OCI-LY1 (cell line): ENCODE results near the gene MPP4.

Experiments
- H2AFZ ChIP-seq: fragments of 200-600 bp; sonication (generic), shearing (Covaris generic); 2 replicates; pipeline ENCODE4 v1.6.0; 2014; ENCODE audit warnings: antibody characterized with exemption, mild to moderate bottlenecking, low read length
- H3F3A ChIP-seq: fragments of 200-600 bp; sonication (generic), shearing (Covaris generic); 2 replicates; pipeline ENCODE4 v1.6.0; 2014; ENCODE audit warnings: mild to moderate bottlenecking, antibody characterized with exemption, low read length, moderate library complexity; ENCODE audit not compliant: insufficient read depth
- H3K27ac ChIP-seq: fragments of 200-600 bp; sonication (generic); 2 replicates; pipeline ENCODE4 v1.5.1; 2014; ENCODE audit warnings: low read length, mixed run types, mild to moderate bottlenecking, low read depth; ENCODE audit not compliant: poor library complexity, severe bottlenecking
- H3K27me3 ChIP-seq: fragments of 200-600 bp; sonication (generic); 2 replicates; pipeline ENCODE4 v1.6.0; 2014; ENCODE audit warnings: antibody characterized with exemption, mild to moderate bottlenecking, low read length, moderate library complexity; ENCODE audit not compliant: insufficient read depth
- H3K36me3 ChIP-seq: fragments of 200-600 bp; sonication (generic); 2 replicates; pipeline ENCODE4 v1.6.1; 2014; ENCODE audit warnings: mild to moderate bottlenecking, antibody characterized with exemption, low read length, moderate library complexity, mixed read lengths; ENCODE audit not compliant: insufficient read depth
- H3K4me1 ChIP-seq: fragments of 200-600 bp; sonication (generic); 2 replicates; pipeline ENCODE4 v1.5.1; 2014; ENCODE audit warnings: mild to moderate bottlenecking, low read length, moderate library complexity; ENCODE audit not compliant: insufficient read depth, severe bottlenecking
- H3K4me2 ChIP-seq: fragments of 200-600 bp; sonication (generic), shearing (Covaris generic); 2 replicates; pipeline ENCODE4 v1.6.1; 2014; ENCODE audit warnings: low read length
- H3K4me3 ChIP-seq: fragments of 200-600 bp; sonication (generic); 2 replicates; pipeline ENCODE4 v1.5.1; 2014; ENCODE audit warnings: low read length, low read depth, mild to moderate bottlenecking, mixed read lengths; ENCODE audit not compliant: poor library complexity, severe bottlenecking
- H3K79me2 ChIP-seq: fragments of 200-600 bp; shearing (Covaris generic); 2 replicates; pipeline ENCODE4 v1.6.1; 2016; ENCODE audit warnings: mixed run types, low read length, mixed read lengths; ENCODE audit not compliant: insufficient read depth
- H3K9ac ChIP-seq: fragments of 200-600 bp; sonication (generic), shearing (Covaris generic); 2 replicates; pipeline ENCODE4 v1.6.1; 2014; ENCODE audit warnings: mild to moderate bottlenecking, low read length, mixed read lengths
- H3K9me2 ChIP-seq: fragments of 200-600 bp; sonication (generic), shearing (Covaris generic); 2 replicates; pipeline ENCODE4 v1.6.1; 2014; ENCODE audit warnings: low read depth, mild to moderate bottlenecking, low read length, mixed read lengths
- H3K9me3 ChIP-seq: fragments of 200-600 bp; shearing (Covaris generic); 2 replicates; pipeline ENCODE4 v1.6.1; 2014; ENCODE audit warnings: low read length, mixed read lengths
- H4K20me1 ChIP-seq: fragments of 200-600 bp; sonication (generic), shearing (Covaris generic); 2 replicates; pipeline ENCODE4 v1.6.0; 2016; ENCODE audit warnings: mild to moderate bottlenecking, low read length; ENCODE audit not compliant: insufficient read depth
- EZH2 ChIP-seq: fragments of 200-600 bp; sonication (generic), shearing (Covaris generic); IDR thresholded peaks from 2 replicates; pipeline ENCODE4 v1.8.0; 2017; ENCODE audit warnings: borderline replicate concordance, mixed run types, mild to moderate bottlenecking, antibody characterized with exemption, low read length, moderate library complexity, mixed read lengths
- TF ChIP-seq, protein P1 (sequence below): fragments of 200-600 bp; sonication (generic), shearing (Covaris generic); IDR thresholded peaks from 2 replicates; pipeline ENCODE4 v1.5.1; 2017; ENCODE audit warnings: mild to moderate bottlenecking, antibody characterized with exemption, low read length, moderate library complexity, mixed read lengths

The MPP4 gene

DNA sequence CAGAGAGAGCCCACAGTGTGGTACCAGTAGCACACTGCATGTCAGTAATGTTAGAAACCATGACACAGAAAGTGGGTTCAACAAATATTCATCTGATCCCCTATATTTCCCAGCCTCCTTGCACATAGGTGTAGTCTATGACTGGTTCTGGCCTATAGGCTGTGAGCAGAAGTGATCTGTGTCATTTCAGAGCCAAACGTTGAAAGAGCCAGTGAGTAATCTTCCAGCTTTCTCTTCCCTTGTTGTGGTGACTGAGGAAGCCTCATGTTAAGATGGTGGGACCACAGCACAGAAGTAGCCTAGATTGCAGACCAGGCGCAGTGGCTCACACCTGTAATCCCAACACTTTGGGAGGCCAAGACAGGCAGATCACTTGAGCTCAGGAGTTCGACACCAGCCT lies 59.2 kb downstream of the MPP4 start:
- Histone ChIP-seq H3K9me2 (no peaks in the 10 kb centered on the region), H3K36me3 (no peaks in the 10 kb centered on the region), H3F3A (no peaks in the 10 kb centered on the region), H3K79me2 (no peaks in the 10 kb centered on the region), H4K20me1 (no peaks in the 10 kb centered on the region), H3K4me3 (no peak overlapping the region), H3K9ac (no peak overlapping the region), H3K27me3 (no peaks in the 10 kb centered on the region), H3K27ac (no peak overlapping the region), H3K4me1 (peaks cover 14% of the 10 kb centered on the region), H3K4me2 (no peak overlapping the region), H3K9me3 (no peaks in the 10 kb centered on the region), H2AFZ (no peak overlapping the region)
- TF ChIP-seq EZH2: no peak
- TF ChIP-seq, protein P1, sequence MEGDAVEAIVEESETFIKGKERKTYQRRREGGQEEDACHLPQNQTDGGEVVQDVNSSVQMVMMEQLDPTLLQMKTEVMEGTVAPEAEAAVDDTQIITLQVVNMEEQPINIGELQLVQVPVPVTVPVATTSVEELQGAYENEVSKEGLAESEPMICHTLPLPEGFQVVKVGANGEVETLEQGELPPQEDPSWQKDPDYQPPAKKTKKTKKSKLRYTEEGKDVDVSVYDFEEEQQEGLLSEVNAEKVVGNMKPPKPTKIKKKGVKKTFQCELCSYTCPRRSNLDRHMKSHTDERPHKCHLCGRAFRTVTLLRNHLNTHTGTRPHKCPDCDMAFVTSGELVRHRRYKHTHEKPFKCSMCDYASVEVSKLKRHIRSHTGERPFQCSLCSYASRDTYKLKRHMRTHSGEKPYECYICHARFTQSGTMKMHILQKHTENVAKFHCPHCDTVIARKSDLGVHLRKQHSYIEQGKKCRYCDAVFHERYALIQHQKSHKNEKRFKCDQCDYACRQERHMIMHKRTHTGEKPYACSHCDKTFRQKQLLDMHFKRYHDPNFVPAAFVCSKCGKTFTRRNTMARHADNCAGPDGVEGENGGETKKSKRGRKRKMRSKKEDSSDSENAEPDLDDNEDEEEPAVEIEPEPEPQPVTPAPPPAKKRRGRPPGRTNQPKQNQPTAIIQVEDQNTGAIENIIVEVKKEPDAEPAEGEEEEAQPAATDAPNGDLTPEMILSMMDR: no peak

DNA sequence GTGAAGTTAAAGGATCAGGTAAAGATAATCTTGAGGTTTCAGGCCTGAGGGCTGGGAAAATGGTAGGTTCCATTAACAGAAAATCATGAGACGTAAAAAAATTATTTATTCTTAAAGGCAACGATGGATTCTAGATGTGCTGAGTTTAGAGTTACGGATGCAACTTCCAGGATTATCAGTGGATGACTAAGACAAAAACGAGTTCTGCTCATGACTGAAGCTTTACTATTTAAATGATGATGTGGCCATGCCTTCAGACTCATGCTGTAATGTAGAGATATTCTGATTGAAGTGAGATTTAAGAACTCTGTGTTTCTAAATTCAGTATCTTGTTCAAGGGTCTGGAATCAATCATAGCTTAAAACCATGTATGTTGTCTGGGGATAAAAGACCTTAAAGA lies 60.1 kb downstream of the MPP4 start:
- no peaks in the 10 kb centered on the region for H3F3A ChIP-seq
- H3K4me3 ChIP-seq: no peak overlapping the region
- no peak for TF ChIP-seq EZH2
- TF ChIP-seq, protein P1: no peak
- no peaks in the 10 kb centered on the region for H3K9me3 ChIP-seq
- H4K20me1 ChIP-seq: no peaks in the 10 kb centered on the region
- no peak overlapping the region for H3K4me2 ChIP-seq
- H3K9ac ChIP-seq: no peak overlapping the region
- H3K79me2 ChIP-seq: no peaks in the 10 kb centered on the region
- H3K4me1 ChIP-seq: peaks cover 9% of the 10 kb centered on the region
- no peak overlapping the region for H3K27ac ChIP-seq
- H2AFZ ChIP-seq: no peak overlapping the region
- no peaks in the 10 kb centered on the region for H3K36me3 ChIP-seq
- H3K27me3 ChIP-seq: no peaks in the 10 kb centered on the region
- H3K9me2 ChIP-seq: no peaks in the 10 kb centered on the region

DNA sequence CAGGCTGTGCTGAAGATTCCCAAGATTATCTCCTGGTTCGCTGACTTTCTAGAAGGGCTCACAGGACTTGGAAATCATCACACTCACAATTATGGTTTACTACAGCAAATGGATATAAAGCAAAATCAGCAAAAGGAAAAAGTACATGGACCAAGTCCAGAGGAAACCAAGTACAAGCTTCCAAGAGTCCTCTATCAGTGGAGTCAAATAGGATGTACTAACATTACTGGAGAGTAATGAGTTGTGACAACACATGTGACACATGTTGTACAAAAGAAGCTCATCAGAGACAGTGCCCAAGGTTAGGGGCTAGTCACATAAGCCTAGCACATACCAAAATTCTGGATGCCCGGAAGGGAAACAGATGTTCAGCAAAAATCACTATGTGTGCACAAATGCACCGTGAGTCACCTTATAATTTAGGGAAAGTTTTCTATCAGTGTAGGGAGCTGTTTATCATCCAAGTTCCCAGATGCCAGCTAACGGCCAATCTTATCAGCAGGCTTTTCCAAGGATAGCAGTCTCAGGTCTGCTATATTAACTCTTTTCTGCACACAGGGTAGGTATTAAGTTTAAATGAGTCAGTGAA lies 64.7 kb downstream of the MPP4 start:
- Histone ChIP-seq H3K79me2 (no peaks in the 10 kb centered on the region), H4K20me1 (no peaks in the 10 kb centered on the region), H3K4me1 (no peaks in the 10 kb centered on the region), H3K36me3 (no peaks in the 10 kb centered on the region), H3K9me3 (no peaks in the 10 kb centered on the region), H3K27me3 (no peaks in the 10 kb centered on the region), H2AFZ (no peak overlapping the region), H3K4me2 (no peak overlapping the region), H3F3A (no peaks in the 10 kb centered on the region), H3K9ac (no peak overlapping the region), H3K27ac (no peak overlapping the region), H3K4me3 (no peak overlapping the region), H3K9me2 (no peaks in the 10 kb centered on the region)
- no peak for TF ChIP-seq EZH2
- TF ChIP-seq, protein P1: no peak
